AG09309 (cell line): ENCODE data around the gene SPESP1.

Experiments used
- DNase-seq: peaks from one replicate; pipeline ENCODE4 v3.0.0-alpha.2; 2010; ENCODE audit warnings: low read depth
- H3K4me3 ChIP-seq: 2 replicates; pipeline ENCODE4 v1.5.1; 2011; ENCODE audit warnings: mild to moderate bottlenecking, low read depth, low read length, moderate library complexity; ENCODE audit not compliant: control insufficient read depth
- TF ChIP-seq, protein P1 (sequence below): IDR thresholded peaks from 2 replicates; pipeline ENCODE4 v1.5.1; 2011; ENCODE audit warnings: mild to moderate bottlenecking, low read depth, low read length, inconsistent platforms; ENCODE audit not compliant: insufficient read depth, control insufficient read depth; ENCODE audit errors: missing control alignments

SPESP1 gene

DNA sequence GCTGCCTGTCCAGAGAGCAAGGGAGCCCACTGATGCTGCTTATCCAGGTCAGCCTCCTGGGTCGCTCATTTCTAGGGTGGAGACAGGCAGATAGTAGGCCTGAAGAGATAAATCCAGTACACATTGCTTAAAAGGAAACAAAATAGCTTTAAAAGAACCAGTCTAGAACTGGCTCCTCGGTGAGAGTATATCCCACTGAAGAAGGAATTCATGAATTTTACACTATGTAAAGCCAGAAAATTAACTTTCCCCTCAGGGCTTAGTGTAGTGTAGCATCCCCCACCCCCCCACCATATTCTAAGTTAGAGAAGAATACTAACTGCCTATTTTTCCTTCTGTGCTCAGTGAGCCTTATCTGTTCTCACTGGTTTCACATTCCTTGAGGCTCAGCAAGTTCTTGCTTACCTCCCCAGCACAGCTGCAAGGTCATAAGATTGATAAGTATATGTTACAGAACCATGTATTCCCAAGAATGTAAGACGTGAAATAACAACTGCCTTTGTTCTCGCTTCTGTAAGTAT, 53.7 kb downstream of the SPESP1 start:
- DNase-seq: no peak
- no peak overlapping the region for H3K4me3 ChIP-seq
- TF ChIP-seq, protein P1, sequence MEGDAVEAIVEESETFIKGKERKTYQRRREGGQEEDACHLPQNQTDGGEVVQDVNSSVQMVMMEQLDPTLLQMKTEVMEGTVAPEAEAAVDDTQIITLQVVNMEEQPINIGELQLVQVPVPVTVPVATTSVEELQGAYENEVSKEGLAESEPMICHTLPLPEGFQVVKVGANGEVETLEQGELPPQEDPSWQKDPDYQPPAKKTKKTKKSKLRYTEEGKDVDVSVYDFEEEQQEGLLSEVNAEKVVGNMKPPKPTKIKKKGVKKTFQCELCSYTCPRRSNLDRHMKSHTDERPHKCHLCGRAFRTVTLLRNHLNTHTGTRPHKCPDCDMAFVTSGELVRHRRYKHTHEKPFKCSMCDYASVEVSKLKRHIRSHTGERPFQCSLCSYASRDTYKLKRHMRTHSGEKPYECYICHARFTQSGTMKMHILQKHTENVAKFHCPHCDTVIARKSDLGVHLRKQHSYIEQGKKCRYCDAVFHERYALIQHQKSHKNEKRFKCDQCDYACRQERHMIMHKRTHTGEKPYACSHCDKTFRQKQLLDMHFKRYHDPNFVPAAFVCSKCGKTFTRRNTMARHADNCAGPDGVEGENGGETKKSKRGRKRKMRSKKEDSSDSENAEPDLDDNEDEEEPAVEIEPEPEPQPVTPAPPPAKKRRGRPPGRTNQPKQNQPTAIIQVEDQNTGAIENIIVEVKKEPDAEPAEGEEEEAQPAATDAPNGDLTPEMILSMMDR: no peak

DNA sequence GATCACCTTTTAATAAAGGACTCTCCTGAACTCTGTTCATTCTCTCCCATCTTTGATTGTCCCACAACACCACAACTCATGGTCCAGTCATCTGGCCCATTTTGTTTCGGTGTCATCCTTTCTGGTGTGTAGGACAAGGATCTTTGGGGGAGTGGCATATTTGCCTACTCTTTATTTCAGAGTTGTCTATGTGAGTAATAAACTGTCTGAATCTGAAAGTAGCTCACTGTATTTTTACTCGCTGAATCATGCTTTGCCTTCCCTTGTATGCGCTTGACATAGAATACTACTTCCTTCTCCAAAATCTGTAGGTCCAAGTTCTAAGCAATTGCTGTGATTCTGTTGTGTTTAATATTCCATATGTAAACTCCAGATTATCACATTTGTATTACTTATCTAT, 54.3 kb downstream of the SPESP1 start:
- H3K4me3 ChIP-seq: no peak overlapping the region
- TF ChIP-seq, protein P1: no peak
- no peak for DNase-seq

DNA sequence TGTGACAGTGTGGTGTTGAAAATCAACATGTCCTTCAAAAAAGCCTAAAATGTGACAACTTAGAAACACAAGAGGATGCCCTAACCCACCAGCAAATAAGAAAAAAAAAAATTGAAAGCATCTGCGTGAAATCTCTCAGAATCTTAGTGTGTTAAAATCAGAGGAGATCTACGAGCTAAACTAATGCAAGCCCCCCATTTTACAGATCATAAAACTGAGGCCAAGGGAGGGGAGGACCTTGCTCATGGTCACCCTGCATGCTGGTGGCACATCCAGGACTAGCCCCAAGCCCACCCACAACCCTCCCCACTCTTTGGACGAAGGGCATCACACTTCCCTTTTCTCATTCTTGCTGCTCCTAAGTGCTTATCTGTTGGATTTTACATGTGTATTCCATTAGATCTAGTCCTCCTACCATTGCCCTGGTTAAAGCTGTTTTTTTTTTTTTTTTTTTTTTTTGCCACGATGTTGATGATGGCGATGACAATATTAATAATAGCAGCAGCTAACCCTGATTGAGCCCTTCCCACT, 55.1 kb downstream of the SPESP1 start:
- DNase-seq: no peak
- TF ChIP-seq, protein P1: no peak
- no peak overlapping the region for H3K4me3 ChIP-seq

- TF ChIP-seq, protein P1: no peak
- no peak overlapping the region for H3K4me3 ChIP-seq
- DNase-seq: no peak
Observed at GRCh38 chr15:68986322-68986721, 56.0 kb downstream of the SPESP1 start.

DNA sequence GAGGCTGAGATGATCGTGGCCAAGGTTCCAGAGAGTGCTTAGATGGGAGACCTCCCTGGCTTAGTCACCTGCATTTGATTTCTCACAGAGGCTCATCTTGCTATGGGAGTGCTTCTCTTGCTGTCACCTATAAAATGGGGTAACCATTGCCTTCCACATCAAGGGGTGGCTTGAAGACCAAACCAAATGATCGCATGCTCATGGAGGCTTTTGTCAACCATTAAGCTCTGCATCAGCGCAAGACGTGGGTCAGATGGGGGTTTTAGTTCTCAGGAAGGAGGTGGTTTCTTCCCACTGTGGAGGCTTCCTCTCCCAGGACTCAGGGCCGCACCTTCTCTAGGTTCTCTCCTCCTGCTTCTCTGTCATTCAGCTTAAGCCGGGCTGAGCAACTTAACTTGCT, 56.8 kb downstream of the SPESP1 start:
- H3K4me3 ChIP-seq: no peak overlapping the region
- TF ChIP-seq, protein P1: no peak
- DNase-seq: no peak

GRCh38 chr15:68987676-68988075, 57.4 kb downstream of the SPESP1 start:
- TF ChIP-seq, protein P1: no peak
- no peak for DNase-seq
- no peak overlapping the region for H3K4me3 ChIP-seq
